ENCODE results near the gene GUCY1A2. TPM values are rescaled to one million over a fixed set of nuclear protein-coding genes. Genes with fewer than 3 reads are reported as not detected.

Gene GUCY1A2
- total RNA-seq, 4 donors from 2014 or later: 0.19 to 2.1 (median 0.86) TPM

- H3K4me3 ChIP-seq: no peak overlapping the region
- no peaks in the 10 kb centered on the region for H3K4me1 ChIP-seq
- no peak for DNase-seq
- no peaks in the 10 kb centered on the region for H3K36me3 ChIP-seq
- TF ChIP-seq CTCF (IDR thresholded peaks at IDR 0.05) (no peak), POLR2A (IDR thresholded peaks at IDR 0.05) (no peak)
- no peaks in the 10 kb centered on the region for H3K27me3 ChIP-seq
- H3K9me3 ChIP-seq: no peaks in the 10 kb centered on the region
- intact Hi-C loops (cut with DNase I): no loop called here
- 31 to 77% methylated on average over 1 of the region's 1 CpG for WGBS, 2 donors
- no peak overlapping the region for H3K27ac ChIP-seq
Observed at GRCh38 chr11:106821291-106821690, 197.0 kb downstream of the GUCY1A2 start.

- no peaks in the 10 kb centered on the region for H3K27me3 ChIP-seq
- no peak overlapping the region for H3K27ac ChIP-seq
- WGBS, 2 donors: 78 to 88% methylated on average over 4 to 5 of the region's 5 CpGs
- no peak overlapping the region for H3K4me3 ChIP-seq
- TF ChIP-seq CTCF (IDR thresholded peaks at IDR 0.05): no peak
- TF ChIP-seq POLR2A (IDR thresholded peaks at IDR 0.05): no peak
- intact Hi-C loops (cut with DNase I): no loop called here
- H3K4me1 ChIP-seq: no peaks in the 10 kb centered on the region
- H3K36me3 ChIP-seq: no peaks in the 10 kb centered on the region
- DNase-seq: no peak
- H3K9me3 ChIP-seq: no peaks in the 10 kb centered on the region
Observed at GRCh38 chr11:106818443-106818842, 199.8 kb downstream of the GUCY1A2 start.

GRCh38 chr11:106815209-106815608, 203.1 kb downstream of the GUCY1A2 start:
- H3K27me3 ChIP-seq: no peaks in the 10 kb centered on the region
- no peaks in the 10 kb centered on the region for H3K4me1 ChIP-seq
- intact Hi-C loops (cut with DNase I): no loop called here
- H3K9me3 ChIP-seq: no peaks in the 10 kb centered on the region
- H3K27ac ChIP-seq: no peak overlapping the region
- no peak overlapping the region for H3K4me3 ChIP-seq
- no peaks in the 10 kb centered on the region for H3K36me3 ChIP-seq
- DNase-seq: no peak
- no peak for TF ChIP-seq POLR2A (IDR thresholded peaks at IDR 0.05)
- no peak for TF ChIP-seq CTCF (IDR thresholded peaks at IDR 0.05)

- no peaks in the 10 kb centered on the region for H3K27me3 ChIP-seq
- H3K4me3 ChIP-seq: no peak overlapping the region
- H3K27ac ChIP-seq: no peak overlapping the region
- TF ChIP-seq CTCF (IDR thresholded peaks at IDR 0.05) (no peak), POLR2A (IDR thresholded peaks at IDR 0.05) (no peak)
- WGBS, 2 donors: 62 to 68% methylated on average over 1 of the region's 1 CpG
- no peaks in the 10 kb centered on the region for H3K4me1 ChIP-seq
- intact Hi-C loops (cut with DNase I): no loop called here
- no peak for DNase-seq
- no peaks in the 10 kb centered on the region for H3K36me3 ChIP-seq
- H3K9me3 ChIP-seq: no peaks in the 10 kb centered on the region
Observed at GRCh38 chr11:106813806-106814205, 204.5 kb downstream of the GUCY1A2 start.

- Histone ChIP-seq H3K4me1 (no peaks in the 10 kb centered on the region), H3K4me3 (no peak overlapping the region), H3K27me3 (no peaks in the 10 kb centered on the region), H3K9me3 (no peaks in the 10 kb centered on the region), H3K36me3 (no peaks in the 10 kb centered on the region), H3K27ac (no peak overlapping the region)
- DNase-seq: no peak
- intact Hi-C loops (cut with DNase I): no loop called here
- TF ChIP-seq POLR2A (IDR thresholded peaks at IDR 0.05): no peak
- no peak for TF ChIP-seq CTCF (IDR thresholded peaks at IDR 0.05)
Observed at GRCh38 chr11:106794058-106794457, 224.2 kb downstream of the GUCY1A2 start.
